Endothelial cell of umbilical vein (primary cell): Measurements from ENCODE around the gene RIPPLY1. TPM values are rescaled to one million over a fixed set of nuclear protein-coding genes. Genes with fewer than 3 reads are reported as not detected.

Experiments used
- BruUV-seq: library from RNA; stranded (reverse); fragments of 400-500 nt; replicated peaks from 2 replicates; lab custom pipeline; 2021; lab: Mats Ljungman, UMichigan
- CTCF ChIA-PET: fragments of 300-600, 350-600 bp; sonication (Branson Sonifier 250); formaldehyde crosslinking; loops from one replicate; lab custom pipeline; 2021; ENCODE audit warnings: antibody characterized with exemption, inconsistent platforms; lab: Charles Lee
- POLR2A ChIA-PET: fragments of 300-600, 350-600 bp; sonication (Branson Sonifier 250); formaldehyde crosslinking; loops from one replicate; lab custom pipeline; 2021; ENCODE audit warnings: antibody characterized with exemption, inconsistent platforms; lab: Charles Lee
- DNase-seq: peaks from one replicate; pipeline ENCODE4 v3.0.0-alpha.2; 2011; ENCODE audit warnings: low read depth, low spot score
- FAIRE-seq: peaks from 2 replicates; lab custom pipeline; 2011; peaks lifted over from hg19 to GRCh38; lab: Jason Lieb, UNC
- H2AFZ ChIP-seq: 2 replicates; pipeline ENCODE4 v1.6.0; 2012; ENCODE audit warnings: low read depth, low read length, control low read depth, inconsistent platforms
- H3K27ac ChIP-seq: 2 replicates; pipeline ENCODE4 v1.5.1; 2011; ENCODE audit warnings: low read depth, mild to moderate bottlenecking, control low read depth, low read length, moderate library complexity; ENCODE audit not compliant: insufficient read depth
- H3K27me3 ChIP-seq, 2 experiments: 2 replicates each; pipeline versions ENCODE4 v1.6.0 to v1.6.1; 2011; ENCODE audit warnings: low read length in 2 of 2, mixed read lengths in 1 of 2; ENCODE audit not compliant: control insufficient read depth in 2 of 2, insufficient read depth in 2 of 2
- H3K36me3 ChIP-seq, 2 experiments: 2 replicates in 1 of 2; 3 replicates in 1 of 2; pipeline ENCODE4 v1.5.1; 2011; ENCODE audit warnings: low read length in 2 of 2, mild to moderate bottlenecking in 1 of 2, moderate library complexity in 1 of 2; ENCODE audit not compliant: control insufficient read depth in 2 of 2, insufficient read depth in 2 of 2; ENCODE audit errors: extremely low read depth in 1 of 2
- H3K4me1 ChIP-seq: 3 replicates; pipeline ENCODE4 v1.5.1; 2011; ENCODE audit warnings: mild to moderate bottlenecking, low read length; ENCODE audit not compliant: control insufficient read depth, insufficient read depth; ENCODE audit errors: extremely low read depth
- H3K4me2 ChIP-seq: 2 replicates; pipeline ENCODE4 v1.6.1; 2011; ENCODE audit warnings: low read length, control low read depth, mixed read lengths; ENCODE audit not compliant: insufficient read depth
- H3K4me3 ChIP-seq, 3 experiments: fragments of 200-600 bp in 1 of 3; sonication (generic), shearing (Covaris generic) in 1 of 3; replicated peaks in 1 of 3; 2 replicates each; pipeline ENCODE4 v1.5.1; 2011 to 2016; ENCODE audit warnings: control low read depth in 3 of 3, low read length in 3 of 3, mild to moderate bottlenecking in 2 of 3, inconsistent platforms in 1 of 3, low read depth in 1 of 3, moderate library complexity in 1 of 3; ENCODE audit not compliant: insufficient read depth in 1 of 3
- H3K79me2 ChIP-seq: 2 replicates; pipeline ENCODE4 v1.6.0; 2012; ENCODE audit warnings: low read length, inconsistent platforms; ENCODE audit not compliant: control insufficient read depth, insufficient read depth
- H3K9ac ChIP-seq: replicated peaks from 2 replicates; pipeline ENCODE3; 2011; ENCODE audit warnings: low read length, control low read depth; ENCODE audit not compliant: insufficient read depth; ENCODE audit errors: extremely low read depth
- H3K9me1 ChIP-seq: replicated peaks from 3 replicates; pipeline ENCODE4 v1.6.0; 2011; ENCODE audit warnings: mild to moderate bottlenecking, low read length; ENCODE audit not compliant: control insufficient read depth, insufficient read depth; ENCODE audit errors: extremely low read depth
- H3K9me3 ChIP-seq: replicated peaks from 2 replicates; pipeline ENCODE4 v1.5.1; 2012; ENCODE audit warnings: low read length, inconsistent platforms; ENCODE audit not compliant: control insufficient read depth, insufficient read depth
- H4K20me1 ChIP-seq: replicated peaks from 2 replicates; pipeline ENCODE3; 2011; ENCODE audit warnings: mild to moderate bottlenecking, low read length; ENCODE audit not compliant: control insufficient read depth, insufficient read depth; ENCODE audit errors: extremely low read depth
- EZH2 ChIP-seq: IDR thresholded peaks from 2 replicates; pipeline ENCODE4 v1.6.1; 2012; ENCODE audit warnings: borderline replicate concordance, low read depth, mild to moderate bottlenecking, moderate library complexity, low read length, inconsistent platforms; ENCODE audit not compliant: severe bottlenecking
- FOS ChIP-seq: IDR thresholded peaks from 2 replicates; pipeline ENCODE4 v1.6.1; 2011; ENCODE audit warnings: mild to moderate bottlenecking, low read length, moderate library complexity, borderline replicate concordance; ENCODE audit not compliant: insufficient read depth
- GATA2 ChIP-seq: IDR thresholded peaks from 2 replicates; pipeline ENCODE4 v1.7.0; 2011; ENCODE audit warnings: low read depth, mild to moderate bottlenecking, moderate library complexity, mixed read lengths, low read length; ENCODE audit not compliant: insufficient read length, insufficient read depth
- JUN ChIP-seq: IDR thresholded peaks from 2 replicates; pipeline ENCODE4 v1.6.1; 2011; ENCODE audit warnings: borderline replicate concordance, low read depth; ENCODE audit not compliant: insufficient read length, insufficient read depth
- MYC ChIP-seq: IDR thresholded peaks from one replicate; pipeline ENCODE4 v1.6.1; 2011; ENCODE audit warnings: mild to moderate bottlenecking, low read depth, low read length
- POLR2A ChIP-seq: IDR thresholded peaks from 2 replicates; pipeline ENCODE4 v1.6.1; 2012; ENCODE audit warnings: low read depth, mild to moderate bottlenecking, control low read depth, low read length
- POLR2AphosphoS5 ChIP-seq: IDR thresholded peaks from 2 replicates; pipeline ENCODE4 v1.6.1; 2012; ENCODE audit warnings: low read depth, mild to moderate bottlenecking, control low read depth, low read length, moderate library complexity; ENCODE audit not compliant: insufficient read depth
- dilution Hi-C: fragments of 300-500 bp; cut with MboI; formaldehyde crosslinking; loops from one replicate; pipeline ENCODE4 v1.15.0; 2019; ENCODE audit warnings: low sequenced_read_pairs; ENCODE audit not compliant: extremely low pct_ligation_motif_present
- intact Hi-C: fragments of 100-400 bp; cut with micrococcal nuclease; formaldehyde crosslinking; loops from one replicate; pipeline ENCODE4 v1.10.0; 2022
- polyA plus RNA-seq, 4 experiments: library from polyadenylated mRNA; depleted of rRNA in 3 of 4; stranded (reverse) in 3 of 4; unstranded in 1 of 4; fragments of >200 nt; gene quantifications; 2 replicates each; pipeline versions ENCODE4 v1.2.1 to v1.2.3, GENCODE V29; 2011 to 2012; ENCODE audit warnings: missing spikeins in 1 of 4
- total RNA-seq: library from RNA; stranded (reverse); gene quantifications from 2 replicates; pipeline ENCODE4 v1.2.3, GENCODE V29; 2021
- TF ChIP-seq, protein P1 (sequence below): IDR thresholded peaks from 2 replicates; pipeline ENCODE4 v1.6.1; 2011; ENCODE audit not compliant: insufficient read depth, insufficient read length
- TF ChIP-seq, protein P2 (sequence below), 2 donors: IDR thresholded peaks; 1 replicate in 1 of 2; 2 replicates in 1 of 2; pipeline ENCODE4 v1.5.1; 2011; ENCODE audit warnings: low read length in 2 of 2, mild to moderate bottlenecking in 2 of 2, moderate library complexity in 2 of 2, control low read depth in 1 of 2, inconsistent platforms in 1 of 2, low read depth in 1 of 2; ENCODE audit not compliant: insufficient read depth in 1 of 2; ENCODE audit errors: extremely low read depth in 1 of 2

RIPPLY1 gene
- total and polyA plus RNA-seq, 2 donors (not counting 3 experiments of a cell fraction or from before 2014, with no cell fraction given) = not detected

DNA sequence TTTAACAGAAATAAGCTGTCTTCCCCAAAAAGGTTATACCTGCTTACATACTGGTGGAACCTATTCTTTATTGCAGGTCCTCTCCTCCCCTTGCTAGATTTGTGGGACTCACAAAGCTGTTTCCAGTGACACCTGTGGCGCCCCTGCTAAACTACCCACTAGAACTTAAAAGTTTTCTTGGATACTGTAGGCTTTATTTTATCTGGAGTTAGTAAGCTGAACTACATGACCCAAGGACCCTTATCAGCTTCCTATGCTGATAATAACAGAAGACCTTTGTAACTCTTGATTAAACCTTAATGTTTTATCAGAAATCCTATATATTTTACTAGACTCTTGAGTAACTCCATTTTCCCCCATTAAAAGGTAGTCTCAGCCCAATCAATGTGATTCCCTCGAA is 49.4 kb upstream of the RIPPLY1 start:
- DNase-seq = no peak
- CTCF ChIA-PET = interaction anchor here (1.1 to 3.6 kb wide), 3 partner anchors 53 to 78 kb away, joined by 5 to 44 read pairs (median 23); no protein-coding TSS in a partner anchor
- Histone ChIP-seq H3K9me3 (no peaks in the 10 kb centered on the region), H3K9me1 (no peaks in the 10 kb centered on the region), H3K4me1 (no peaks in the 10 kb centered on the region), H3K4me3 (no peak overlapping the region), H4K20me1 (no peaks in the 10 kb centered on the region), H2AFZ (no peak overlapping the region), H3K36me3 (no peaks in the 10 kb centered on the region), H3K79me2 (no peaks in the 10 kb centered on the region), H3K27me3 (no peaks in the 10 kb centered on the region), H3K9ac (no peak overlapping the region), H3K27ac (no peak overlapping the region), H3K4me2 (no peak overlapping the region)
- no peak for FAIRE-seq
- TF ChIP-seq GATA2 (no peak), POLR2AphosphoS5 (no peak), POLR2A (no peak), FOS (no peak), EZH2 (no peak), MYC (no peak), JUN (no peak)
- TF ChIP-seq, protein P1, sequence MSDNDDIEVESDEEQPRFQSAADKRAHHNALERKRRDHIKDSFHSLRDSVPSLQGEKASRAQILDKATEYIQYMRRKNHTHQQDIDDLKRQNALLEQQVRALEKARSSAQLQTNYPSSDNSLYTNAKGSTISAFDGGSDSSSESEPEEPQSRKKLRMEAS = no peak
- TF ChIP-seq, protein P2, sequence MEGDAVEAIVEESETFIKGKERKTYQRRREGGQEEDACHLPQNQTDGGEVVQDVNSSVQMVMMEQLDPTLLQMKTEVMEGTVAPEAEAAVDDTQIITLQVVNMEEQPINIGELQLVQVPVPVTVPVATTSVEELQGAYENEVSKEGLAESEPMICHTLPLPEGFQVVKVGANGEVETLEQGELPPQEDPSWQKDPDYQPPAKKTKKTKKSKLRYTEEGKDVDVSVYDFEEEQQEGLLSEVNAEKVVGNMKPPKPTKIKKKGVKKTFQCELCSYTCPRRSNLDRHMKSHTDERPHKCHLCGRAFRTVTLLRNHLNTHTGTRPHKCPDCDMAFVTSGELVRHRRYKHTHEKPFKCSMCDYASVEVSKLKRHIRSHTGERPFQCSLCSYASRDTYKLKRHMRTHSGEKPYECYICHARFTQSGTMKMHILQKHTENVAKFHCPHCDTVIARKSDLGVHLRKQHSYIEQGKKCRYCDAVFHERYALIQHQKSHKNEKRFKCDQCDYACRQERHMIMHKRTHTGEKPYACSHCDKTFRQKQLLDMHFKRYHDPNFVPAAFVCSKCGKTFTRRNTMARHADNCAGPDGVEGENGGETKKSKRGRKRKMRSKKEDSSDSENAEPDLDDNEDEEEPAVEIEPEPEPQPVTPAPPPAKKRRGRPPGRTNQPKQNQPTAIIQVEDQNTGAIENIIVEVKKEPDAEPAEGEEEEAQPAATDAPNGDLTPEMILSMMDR (IDR thresholded peaks at IDR 0.05; ENCODE audit: extremely low read depth in 1 of 2, insufficient read depth in 1 of 2, low read depth in 1 of 2, low read length in 2 of 2) = no peak
- POLR2A ChIA-PET = no interaction called here
- BruUV-seq = no TSS peak
- intact Hi-C loops = no loop called here
- dilution Hi-C loops = no loop called here
